H9 (cell line): ENCODE results near the gene ZNF275. TPM values are rescaled to one million over a fixed set of nuclear protein-coding genes. Genes with fewer than 3 reads are reported as not detected.

Source experiments
- DNase-seq: peaks from one replicate; pipeline ENCODE4 v3.0.0-alpha.2; 2017
- H2AFZ ChIP-seq: one replicate; pipeline ENCODE4 v1.6.1; 2013; ENCODE audit warnings: mild to moderate bottlenecking, low read length, control low read depth, moderate library complexity
- H2AK5ac ChIP-seq: 2 replicates; pipeline ENCODE4 v1.6.1; 2013; ENCODE audit warnings: low read length, control low read depth, mixed read lengths; ENCODE audit not compliant: insufficient read length
- H2BK120ac ChIP-seq: one replicate; pipeline ENCODE4 v1.6.1; 2013; ENCODE audit warnings: low read depth, mild to moderate bottlenecking, low read length, control low read depth, inconsistent platforms; ENCODE audit not compliant: poor library complexity, severe bottlenecking
- H2BK12ac ChIP-seq: 2 replicates; pipeline ENCODE4 v1.6.1; 2013; ENCODE audit warnings: low read length, control low read depth, mixed read lengths, low read depth; ENCODE audit not compliant: insufficient read length
- H2BK15ac ChIP-seq: 2 replicates; pipeline ENCODE4 v1.6.1; 2013; ENCODE audit warnings: low read depth, low read length, control low read depth
- H2BK20ac ChIP-seq: one replicate; pipeline ENCODE4 v1.6.1; 2013; ENCODE audit warnings: low read depth, mild to moderate bottlenecking, low read length, control low read depth, inconsistent platforms; ENCODE audit not compliant: poor library complexity, severe bottlenecking
- H2BK5ac ChIP-seq: 2 replicates; pipeline ENCODE4 v1.6.1; 2013; ENCODE audit warnings: low read length, control low read depth, mixed read lengths; ENCODE audit not compliant: insufficient read length
- H3K14ac ChIP-seq: 2 replicates; pipeline ENCODE4 v1.6.1; 2013; ENCODE audit warnings: low read length, control low read depth; ENCODE audit not compliant: insufficient read depth
- H3K18ac ChIP-seq: 2 replicates; pipeline ENCODE4 v1.6.1; 2013; ENCODE audit warnings: low read depth, mild to moderate bottlenecking, mixed read lengths, low read length, control low read depth; ENCODE audit not compliant: insufficient read length
- H3K23ac ChIP-seq: 2 replicates; pipeline ENCODE4 v1.6.1; 2013; ENCODE audit warnings: low read length, control low read depth, mixed read lengths, low read depth; ENCODE audit not compliant: insufficient read length
- H3K23me2 ChIP-seq: 2 replicates; pipeline ENCODE4 v1.6.1; 2013; ENCODE audit warnings: low read depth, mild to moderate bottlenecking, mixed read lengths, low read length, control low read depth; ENCODE audit not compliant: insufficient read length, poor library complexity, severe bottlenecking
- H3K27ac ChIP-seq: 2 replicates; pipeline ENCODE4 v1.5.1; 2013; ENCODE audit warnings: low read length, control low read depth, mixed read lengths, low read depth; ENCODE audit not compliant: insufficient read length
- H3K27me3 ChIP-seq: 2 replicates; pipeline ENCODE4 v1.6.1; 2013; ENCODE audit warnings: low read length, control low read depth, inconsistent platforms; ENCODE audit not compliant: insufficient read depth
- H3K4ac ChIP-seq: 2 replicates; pipeline ENCODE4 v1.6.1; 2013; ENCODE audit warnings: low read depth, mild to moderate bottlenecking, control low read depth, inconsistent platforms, low read length, moderate library complexity
- H3K4me1 ChIP-seq: 2 replicates; pipeline ENCODE4 v1.6.1; 2013; ENCODE audit warnings: low read length, control low read depth, inconsistent platforms; ENCODE audit not compliant: insufficient read depth
- H3K4me2 ChIP-seq: 2 replicates; pipeline ENCODE4 v1.6.1; 2013; ENCODE audit warnings: low read length, control low read depth, mixed read lengths; ENCODE audit not compliant: insufficient read length, insufficient read depth
- H3K56ac ChIP-seq: 2 replicates; pipeline ENCODE4 v1.6.1; 2013; ENCODE audit warnings: low read depth, mild to moderate bottlenecking, mixed read lengths, low read length, control low read depth; ENCODE audit not compliant: insufficient read length
- H3K79me1 ChIP-seq: 2 replicates; pipeline ENCODE4 v1.6.1; 2013; ENCODE audit warnings: low read depth, mild to moderate bottlenecking, moderate library complexity, low read length, control low read depth, inconsistent platforms; ENCODE audit not compliant: insufficient read depth, poor library complexity, severe bottlenecking
- H3K79me2 ChIP-seq: 2 replicates; pipeline ENCODE4 v1.6.1; 2013; ENCODE audit warnings: low read length, control low read depth, inconsistent platforms; ENCODE audit not compliant: insufficient read depth
- H3K9ac ChIP-seq: 2 replicates; pipeline ENCODE4 v1.6.1; 2013; ENCODE audit warnings: low read length, control low read depth, mixed read lengths; ENCODE audit not compliant: insufficient read length; ENCODE audit errors: extremely low read depth
- H3K9me3 ChIP-seq: one replicate; pipeline ENCODE4 v1.6.1; 2013; ENCODE audit warnings: low read depth, low read length, inconsistent platforms; ENCODE audit not compliant: control insufficient read depth
- H3T11ph ChIP-seq: one replicate; pipeline ENCODE4 v1.6.1; 2013; ENCODE audit warnings: mild to moderate bottlenecking, low read length, control low read depth, inconsistent platforms
- H4K20me1 ChIP-seq: one replicate; pipeline ENCODE4 v1.6.1; 2013; ENCODE audit not compliant: control insufficient read depth, insufficient read length, insufficient read depth
- H4K5ac ChIP-seq: 2 replicates; pipeline ENCODE4 v1.6.1; 2013; ENCODE audit warnings: low read depth, mild to moderate bottlenecking, mixed read lengths, low read length, control low read depth; ENCODE audit not compliant: insufficient read length
- H4K8ac ChIP-seq: replicated peaks from 2 replicates; pipeline ENCODE4 v1.6.1; 2013; ENCODE audit warnings: low read length, control low read depth, mixed read lengths, low read depth; ENCODE audit not compliant: insufficient read length
- H4K91ac ChIP-seq: 2 replicates; pipeline ENCODE4 v1.6.1; 2013; ENCODE audit warnings: low read depth, mild to moderate bottlenecking, moderate library complexity, mixed read lengths, low read length, control low read depth; ENCODE audit not compliant: insufficient read length
- H3K27ac Mint-ChIP-seq, 3 experiments: 2 replicates in 2 of 3; 3 replicates in 1 of 3; pipeline ENCODE4 v1.8.0; 2020 to 2021; ENCODE audit warnings: mixed read lengths in 3 of 3, mild to moderate bottlenecking in 1 of 3, moderate library complexity in 1 of 3
- H3K27me3 Mint-ChIP-seq: 2 replicates; pipeline ENCODE4 v1.8.0; 2021; ENCODE audit warnings: low read depth, mild to moderate bottlenecking, moderate library complexity, mixed read lengths
- H3K36me3 Mint-ChIP-seq, 3 experiments: 2 replicates in 2 of 3; 3 replicates in 1 of 3; pipeline ENCODE4 v1.8.0; 2020 to 2021; ENCODE audit warnings: low read depth in 3 of 3, mixed read lengths in 3 of 3; ENCODE audit not compliant: insufficient read depth in 1 of 3
- H3K4me1 Mint-ChIP-seq, 2 experiments: 2 replicates each; pipeline ENCODE4 v1.8.0; 2020; ENCODE audit warnings: mixed read lengths in 2 of 2
- H3K4me3 Mint-ChIP-seq, 2 experiments: 2 replicates in 1 of 2; 3 replicates in 1 of 2; pipeline ENCODE4 v1.8.0; 2020 to 2021; ENCODE audit warnings: mild to moderate bottlenecking in 2 of 2, mixed read lengths in 2 of 2, moderate library complexity in 1 of 2
- H3K9me3 Mint-ChIP-seq, 2 experiments: 2 replicates in 1 of 2; 3 replicates in 1 of 2; pipeline ENCODE4 v1.8.0; 2020; ENCODE audit warnings: mild to moderate bottlenecking in 2 of 2, mixed read lengths in 2 of 2, moderate library complexity in 1 of 2
- WGBS: extraction: QIAGEN DNeasy Blood & Tissue Kit; methylation state at CpG from one replicate; pipeline ENCODE4 v1.1.7; 2013; ENCODE audit warnings: missing lambda C conversion rate, low lambda C conversion rate, mixed read lengths; ENCODE audit not compliant: insufficient read length; ENCODE audit errors: extremely low coverage; 5-methylcytosine and 5-hydroxymethylcytosine counted together
- total RNA-seq: library from RNA; stranded (reverse); gene quantifications from 2 replicates; pipeline ENCODE4 v1.2.1, GENCODE V29; 2021
- TF ChIP-seq, protein P1 (sequence below): fragments of 200-600 bp; sonication (generic); conservative IDR thresholded peaks from 3 replicates; pipeline ENCODE4 v1.8.0; 2021; ENCODE audit warnings: antibody characterized with exemption, mild to moderate bottlenecking

ZNF275 gene
- total RNA-seq, 1 experiment from 2014 or later: 11.8 TPM

DNA sequence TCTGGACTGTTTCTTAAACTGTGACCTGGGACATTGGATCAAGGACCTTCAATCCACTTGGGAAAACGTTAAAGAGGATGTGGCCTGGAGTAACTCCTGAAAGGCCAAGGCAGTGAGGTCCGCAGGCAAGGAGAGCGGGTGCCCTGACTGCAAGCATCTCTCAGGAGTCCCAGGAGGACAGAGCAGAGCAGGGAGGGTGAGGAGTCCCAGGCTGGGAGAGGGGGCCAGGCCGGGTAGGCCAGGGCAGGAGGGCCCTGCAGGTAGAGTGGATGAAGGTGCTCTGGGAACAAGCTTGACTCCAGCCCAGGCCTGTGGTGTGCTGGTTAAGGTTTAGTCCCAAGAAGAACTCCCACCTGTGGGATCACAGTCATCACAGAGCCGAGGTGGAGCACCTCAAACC, 53.4 kb downstream of the ZNF275 start:
- H3K14ac ChIP-seq: no peak overlapping the region
- TF ChIP-seq, protein P1, sequence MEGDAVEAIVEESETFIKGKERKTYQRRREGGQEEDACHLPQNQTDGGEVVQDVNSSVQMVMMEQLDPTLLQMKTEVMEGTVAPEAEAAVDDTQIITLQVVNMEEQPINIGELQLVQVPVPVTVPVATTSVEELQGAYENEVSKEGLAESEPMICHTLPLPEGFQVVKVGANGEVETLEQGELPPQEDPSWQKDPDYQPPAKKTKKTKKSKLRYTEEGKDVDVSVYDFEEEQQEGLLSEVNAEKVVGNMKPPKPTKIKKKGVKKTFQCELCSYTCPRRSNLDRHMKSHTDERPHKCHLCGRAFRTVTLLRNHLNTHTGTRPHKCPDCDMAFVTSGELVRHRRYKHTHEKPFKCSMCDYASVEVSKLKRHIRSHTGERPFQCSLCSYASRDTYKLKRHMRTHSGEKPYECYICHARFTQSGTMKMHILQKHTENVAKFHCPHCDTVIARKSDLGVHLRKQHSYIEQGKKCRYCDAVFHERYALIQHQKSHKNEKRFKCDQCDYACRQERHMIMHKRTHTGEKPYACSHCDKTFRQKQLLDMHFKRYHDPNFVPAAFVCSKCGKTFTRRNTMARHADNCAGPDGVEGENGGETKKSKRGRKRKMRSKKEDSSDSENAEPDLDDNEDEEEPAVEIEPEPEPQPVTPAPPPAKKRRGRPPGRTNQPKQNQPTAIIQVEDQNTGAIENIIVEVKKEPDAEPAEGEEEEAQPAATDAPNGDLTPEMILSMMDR: no peak
- no peak overlapping the region for H3K27ac ChIP-seq
- H3K23ac ChIP-seq: no peak overlapping the region
- H2BK15ac ChIP-seq: no peak overlapping the region
- H3K56ac ChIP-seq: no peak overlapping the region
- peaks cover 22 to 24% of the 10 kb centered on the region in 2 experiments for H3K9me3 Mint-ChIP-seq
- no peak overlapping the region for H4K91ac ChIP-seq
- peaks cover 5% of the 10 kb centered on the region for H3K23me2 ChIP-seq
- no peak overlapping the region for H2AK5ac ChIP-seq
- no peak overlapping the region for H3K9ac ChIP-seq
- no peak overlapping the region for H2BK5ac ChIP-seq
- no peak overlapping the region for H3K4me3 Mint-ChIP-seq
- no peaks in the 10 kb centered on the region for H3K79me1 ChIP-seq
- H3T11ph ChIP-seq: no peak overlapping the region
- no peaks in the 10 kb centered on the region for H4K20me1 ChIP-seq
- H2AFZ ChIP-seq: no peak overlapping the region
- H3K4me1 Mint-ChIP-seq: no peaks in the 10 kb centered on the region
- H2BK20ac ChIP-seq: no peak overlapping the region
- H4K8ac ChIP-seq: no peak overlapping the region
- no peak overlapping the region for H3K27ac Mint-ChIP-seq
- H3K9me3 ChIP-seq: peaks cover 60% of the 10 kb centered on the region
- no peak overlapping the region for H2BK12ac ChIP-seq
- DNase-seq: peak; percentile 14
- no peak overlapping the region for H3K18ac ChIP-seq
- peaks cover 3% of the 10 kb centered on the region for H3K27me3 Mint-ChIP-seq
- no peak overlapping the region for H3K4me2 ChIP-seq
- H2BK120ac ChIP-seq: no peak overlapping the region
- peaks cover 0 to 2% (median 0%) of the 10 kb centered on the region in 3 experiments; a peak in 1 of 7 replicates for H3K36me3 Mint-ChIP-seq
- no peaks in the 10 kb centered on the region for H3K4me1 ChIP-seq
- no peaks in the 10 kb centered on the region for H3K27me3 ChIP-seq
- H3K79me2 ChIP-seq: no peaks in the 10 kb centered on the region
- WGBS: no CpG with 5 or more reads among the region's 5 CpGs
- no peak overlapping the region for H4K5ac ChIP-seq
- H3K4ac ChIP-seq: no peak overlapping the region
